Activated T-helper 2 cell treated with anti-CD3 and anti-CD28 coated beads, Interferon-gamma antibody, Interleukin-2, Interleukin-4, amounts not matched to agents 10 μg/mL and 5 μg/mL and 100 μg/mL, durations not matched to agents 14 hours and 24 hours and 36 hours (primary cell): ENCODE results near the gene ZNF280B. TPM values are rescaled to one million over a fixed set of nuclear protein-coding genes. Genes with fewer than 3 reads are reported as not detected.
"Not testable (repeated sequence)": the region's sequence is repeated elsewhere in the genome, so short reads cannot be mapped to it uniquely, and the experiment has no call there.

Experiments used
- DNase-seq: peaks from one replicate; pipeline ENCODE4 v3.0.0; 2021; ENCODE audit warnings: low spot score
- H3K27ac Mint-ChIP-seq: one replicate; pipeline ENCODE4 v1.8.0; 2021; ENCODE audit warnings: mixed read lengths
- H3K27me3 Mint-ChIP-seq: one replicate; pipeline ENCODE4 v1.8.0; 2021; ENCODE audit warnings: low read depth, mixed read lengths
- H3K36me3 Mint-ChIP-seq: one replicate; pipeline ENCODE4 v1.8.0; 2021; ENCODE audit warnings: low read depth, mixed read lengths
- H3K4me1 Mint-ChIP-seq: one replicate; pipeline ENCODE4 v1.8.0; 2021; ENCODE audit warnings: low read depth, mixed read lengths
- H3K4me3 Mint-ChIP-seq: one replicate; pipeline ENCODE4 v1.8.0; 2021; ENCODE audit warnings: low read depth, mild to moderate bottlenecking, moderate library complexity, mixed read lengths
- H3K9me3 Mint-ChIP-seq: one replicate; pipeline ENCODE4 v1.8.0; 2021; ENCODE audit warnings: mixed read lengths
- intact Hi-C: fragments of 100-400 bp; cut with micrococcal nuclease; formaldehyde crosslinking; loops from one replicate; pipeline ENCODE4 v1.15.1; 2023
- total RNA-seq: library from RNA; stranded (reverse); gene quantifications from 2 replicates; pipeline ENCODE4 v1.2.3, GENCODE V29; 2022

The ZNF280B gene
- total RNA-seq, 1 donor from 2014 or later = 3.7 TPM

DNA sequence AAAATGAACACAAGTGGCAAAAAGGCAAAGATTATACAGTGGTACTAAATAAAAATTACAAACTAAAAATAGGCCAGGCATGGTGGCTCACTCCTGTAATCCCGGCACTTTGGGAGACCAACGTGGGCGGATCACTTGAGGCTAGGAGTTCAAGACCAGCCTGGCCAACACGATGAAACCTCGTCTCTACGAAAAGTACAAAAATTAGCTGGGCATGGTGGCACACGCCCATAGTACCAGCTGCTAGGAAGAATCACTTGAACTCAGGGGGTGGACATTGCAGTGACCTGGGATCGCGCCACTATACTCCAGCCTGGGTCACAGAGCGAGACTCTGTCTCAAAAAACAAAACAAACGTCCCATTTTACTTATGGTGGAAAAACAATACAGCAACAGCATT lies 24.5 kb downstream of the ZNF280B start:
- no peak overlapping the region for H3K27ac Mint-ChIP-seq
- H3K4me1 Mint-ChIP-seq = no peaks in the 10 kb centered on the region
- H3K36me3 Mint-ChIP-seq = peaks cover 7% of the 10 kb centered on the region
- no peaks in the 10 kb centered on the region for H3K27me3 Mint-ChIP-seq
- no peak overlapping the region for H3K4me3 Mint-ChIP-seq
- no peaks in the 10 kb centered on the region for H3K9me3 Mint-ChIP-seq
- no peak for DNase-seq
- intact Hi-C loops = no loop called here

DNA sequence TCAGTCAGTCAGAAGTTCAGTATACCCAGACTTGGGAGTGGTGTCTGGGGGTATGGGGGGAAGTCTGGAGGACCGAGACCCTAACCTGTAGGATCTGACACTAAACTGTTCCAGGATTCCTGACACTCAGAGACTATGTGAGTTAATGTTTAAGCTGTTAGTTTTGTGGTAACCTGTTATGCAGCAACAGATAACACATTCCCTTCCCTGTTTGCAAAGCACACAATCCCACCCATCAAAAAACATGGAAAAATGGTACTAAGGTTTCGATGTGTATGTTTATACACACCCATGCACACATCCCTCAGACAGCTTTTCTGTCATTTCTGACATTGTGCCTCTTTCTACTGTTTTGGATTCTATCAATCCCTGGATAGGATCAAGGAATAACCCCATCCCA lies 27.6 kb downstream of the ZNF280B start:
- intact Hi-C loops = no loop called here
- no peaks in the 10 kb centered on the region for H3K36me3 Mint-ChIP-seq
- no peaks in the 10 kb centered on the region for H3K27me3 Mint-ChIP-seq
- no peaks in the 10 kb centered on the region for H3K9me3 Mint-ChIP-seq
- H3K4me3 Mint-ChIP-seq = no peak overlapping the region
- H3K4me1 Mint-ChIP-seq = no peaks in the 10 kb centered on the region
- no peak for DNase-seq
- H3K27ac Mint-ChIP-seq = no peak overlapping the region

- no peak for DNase-seq
- H3K4me3 Mint-ChIP-seq = no peak overlapping the region
- H3K36me3 Mint-ChIP-seq = no peaks in the 10 kb centered on the region
- H3K9me3 Mint-ChIP-seq = no peaks in the 10 kb centered on the region
- no peaks in the 10 kb centered on the region for H3K4me1 Mint-ChIP-seq
- H3K27ac Mint-ChIP-seq = no peak overlapping the region
- H3K27me3 Mint-ChIP-seq = no peaks in the 10 kb centered on the region
- intact Hi-C loops = no loop called here
Observed at GRCh38 chr22:22479999-22480532, 28.5 kb downstream of the ZNF280B start.

- Mint-ChIP-seq H3K27me3 (no peaks in the 10 kb centered on the region), H3K27ac (no peak overlapping the region), H3K9me3 (no peaks in the 10 kb centered on the region), H3K4me1 (no peaks in the 10 kb centered on the region), H3K36me3 (no peaks in the 10 kb centered on the region), H3K4me3 (no peak overlapping the region)
- intact Hi-C loops = no loop called here
- DNase-seq = no peak
Observed at GRCh38 chr22:22479116-22479515, 29.4 kb downstream of the ZNF280B start.

- intact Hi-C loops = no loop called here
- Mint-ChIP-seq H3K36me3 (no peaks in the 10 kb centered on the region), H3K27ac (no peak overlapping the region), H3K4me3 (no peak overlapping the region), H3K9me3 (no peaks in the 10 kb centered on the region), H3K4me1 (no peaks in the 10 kb centered on the region), H3K27me3 (no peaks in the 10 kb centered on the region)
- no peak for DNase-seq
Observed at GRCh38 chr22:22478470-22478869, 30.1 kb downstream of the ZNF280B start.

DNA sequence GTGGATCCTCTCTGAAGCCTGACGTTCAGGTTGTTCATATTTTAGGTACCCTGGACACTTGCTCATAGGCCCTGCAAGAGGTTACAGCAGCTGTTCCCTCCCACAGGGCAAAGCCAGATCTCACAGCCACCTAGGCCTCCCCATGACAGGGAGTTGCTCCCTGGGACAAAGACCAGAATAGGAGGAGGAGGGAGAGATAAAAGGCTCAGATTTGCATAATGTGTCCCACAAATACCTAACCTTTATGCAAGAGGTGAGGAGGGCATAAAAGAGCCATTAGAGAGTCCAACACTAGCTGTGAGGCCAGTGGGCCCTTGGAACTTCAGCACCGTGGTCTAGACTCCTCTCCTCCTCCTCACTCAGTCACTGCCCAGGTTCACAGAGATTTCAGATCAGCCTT lies 33.8 kb downstream of the ZNF280B start:
- Mint-ChIP-seq H3K4me1 (no peaks in the 10 kb centered on the region), H3K36me3 (no peaks in the 10 kb centered on the region), H3K27ac (no peak overlapping the region), H3K27me3 (peaks cover 7% of the 10 kb centered on the region), H3K9me3 (peaks cover 3% of the 10 kb centered on the region), H3K4me3 (no peak overlapping the region)
- no peak for DNase-seq
- intact Hi-C loops = no loop called here

DNA sequence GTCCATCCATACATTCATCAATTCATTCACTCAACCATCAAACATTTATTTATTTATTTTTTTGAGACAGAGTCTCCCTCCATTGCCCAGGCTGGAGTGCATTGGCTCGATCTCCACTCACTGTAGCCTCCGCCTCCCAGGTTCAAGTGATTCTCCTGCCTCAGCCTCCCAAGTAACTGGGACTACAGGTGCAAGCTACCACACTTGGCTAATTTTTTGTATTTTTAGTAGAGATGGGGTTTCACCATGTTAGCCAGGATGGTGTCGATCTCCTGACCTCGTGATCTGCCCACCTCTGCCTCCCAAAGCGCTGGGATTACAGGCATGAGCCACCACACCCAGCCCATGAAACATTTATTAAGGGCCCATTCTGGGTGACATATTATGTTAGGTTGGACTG lies 37.4 kb downstream of the ZNF280B start:
- peaks cover 14% of the 10 kb centered on the region for H3K9me3 Mint-ChIP-seq
- H3K4me1 Mint-ChIP-seq, H3K27ac Mint-ChIP-seq, intact Hi-C loops, DNase-seq, H3K4me3 Mint-ChIP-seq, H3K36me3 Mint-ChIP-seq: not testable (repeated sequence)
- peaks cover 14% of the 10 kb centered on the region for H3K27me3 Mint-ChIP-seq

- H3K27ac Mint-ChIP-seq = no peak overlapping the region
- H3K36me3 Mint-ChIP-seq = no peaks in the 10 kb centered on the region
- H3K4me3 Mint-ChIP-seq = no peak overlapping the region
- H3K27me3 Mint-ChIP-seq = peaks cover 14% of the 10 kb centered on the region
- intact Hi-C loops = no loop called here
- H3K9me3 Mint-ChIP-seq = peaks cover 14% of the 10 kb centered on the region
- H3K4me1 Mint-ChIP-seq = no peaks in the 10 kb centered on the region
- no peak for DNase-seq
Observed at GRCh38 chr22:22469527-22469926, 39.0 kb downstream of the ZNF280B start.

DNA sequence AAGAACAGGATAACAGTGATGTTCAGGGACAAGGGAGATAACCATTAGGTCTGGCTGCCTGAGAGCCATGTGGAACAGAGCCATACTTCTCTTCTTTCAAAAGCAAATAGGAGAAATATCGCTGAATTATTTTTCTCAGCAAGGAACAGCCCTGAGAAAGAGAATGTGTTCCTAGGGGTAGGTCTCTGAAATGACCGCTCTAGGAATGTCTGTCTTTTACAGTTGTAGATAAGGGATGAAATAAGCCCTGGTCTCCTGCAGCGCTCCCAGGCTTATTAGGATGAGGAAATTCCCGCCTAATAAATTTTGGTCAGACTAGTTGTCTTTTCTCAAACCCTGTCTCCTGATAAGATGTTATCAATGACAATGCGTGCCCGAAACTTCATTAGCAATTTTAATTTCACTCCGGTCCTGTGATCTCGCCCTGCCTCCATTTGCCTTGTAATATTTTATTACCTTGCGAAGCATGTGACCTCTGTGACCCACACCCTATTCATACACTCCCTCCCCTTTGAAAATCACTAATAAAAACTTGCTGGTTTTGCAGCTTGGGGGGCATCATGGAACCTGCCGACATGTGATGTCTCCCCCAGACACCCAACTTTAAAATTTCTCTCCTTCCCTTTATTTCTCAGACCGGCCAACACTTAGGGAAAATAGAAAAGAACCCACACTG lies 39.6 kb downstream of the ZNF280B start:
- H3K27ac Mint-ChIP-seq, H3K36me3 Mint-ChIP-seq, H3K4me1 Mint-ChIP-seq, H3K4me3 Mint-ChIP-seq, DNase-seq, intact Hi-C loops: not testable (repeated sequence)
- Mint-ChIP-seq H3K9me3 (peaks cover 14% of the 10 kb centered on the region), H3K27me3 (peaks cover 17% of the 10 kb centered on the region)

GRCh38 chr22:22467112-22467511 lies 41.4 kb downstream of the ZNF280B start:
- Mint-ChIP-seq H3K36me3 (no peaks in the 10 kb centered on the region), H3K4me1 (no peaks in the 10 kb centered on the region), H3K4me3 (no peak overlapping the region), H3K27me3 (peaks cover 25% of the 10 kb centered on the region), H3K27ac (no peak overlapping the region), H3K9me3 (peaks cover 14% of the 10 kb centered on the region)
- intact Hi-C loops = no loop called here
- no peak for DNase-seq

- DNase-seq = no peak
- Mint-ChIP-seq H3K27me3 (peaks cover 28% of the 10 kb centered on the region), H3K36me3 (no peaks in the 10 kb centered on the region), H3K27ac (no peak overlapping the region), H3K4me3 (no peak overlapping the region), H3K4me1 (no peaks in the 10 kb centered on the region), H3K9me3 (peaks cover 14% of the 10 kb centered on the region)
- intact Hi-C loops = no loop called here
Observed at GRCh38 chr22:22465782-22466181, 42.8 kb downstream of the ZNF280B start.

DNA sequence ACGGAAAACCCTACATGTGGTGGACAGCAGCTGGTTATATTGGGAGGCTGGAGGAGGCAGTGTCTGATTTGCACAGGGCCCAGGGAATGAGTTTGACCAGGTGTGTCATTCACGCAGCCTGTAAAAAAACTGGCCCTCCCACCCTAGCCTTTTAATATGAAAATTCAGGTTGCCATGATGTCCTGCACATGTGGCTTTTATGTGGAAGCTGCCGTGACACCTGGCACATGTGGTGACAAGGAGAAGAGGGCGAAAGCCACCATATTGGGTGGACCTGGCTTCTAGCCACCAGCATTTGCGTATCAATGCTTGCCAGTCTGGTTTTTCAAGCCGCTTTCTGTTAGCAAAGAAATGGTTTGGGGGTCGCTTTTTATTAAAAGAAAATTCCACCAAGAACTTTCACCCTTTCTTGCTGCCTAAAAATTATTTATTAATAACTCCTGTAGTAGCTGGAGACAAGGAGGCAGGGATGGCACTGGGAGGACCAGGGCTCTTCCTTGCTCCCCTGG lies 43.4 kb downstream of the ZNF280B start:
- Mint-ChIP-seq H3K27me3 (peaks cover 28% of the 10 kb centered on the region), H3K36me3 (no peaks in the 10 kb centered on the region), H3K9me3 (peaks cover 14% of the 10 kb centered on the region), H3K27ac (no peak overlapping the region), H3K4me3 (no peak overlapping the region), H3K4me1 (no peaks in the 10 kb centered on the region)
- intact Hi-C loops = no loop called here
- no peak for DNase-seq

GRCh38 chr22:22464541-22465054 lies 43.9 kb downstream of the ZNF280B start:
- Mint-ChIP-seq H3K27me3 (peaks cover 23% of the 10 kb centered on the region), H3K4me3 (no peak overlapping the region), H3K36me3 (no peaks in the 10 kb centered on the region), H3K27ac (no peak overlapping the region), H3K9me3 (peaks cover 14% of the 10 kb centered on the region), H3K4me1 (no peaks in the 10 kb centered on the region)
- no peak for DNase-seq
- intact Hi-C loops = loop anchor here (5.0 kb wide), 1 partner anchor 123 kb away; no protein-coding TSS in a partner anchor
